Effector CD4-positive, alpha-beta T cell (primary cell): ENCODE measurements around the gene P2RY6.

Experiments used
- DNase-seq: peaks from one replicate; pipeline ENCODE4 v3.0.0-alpha.2; 2020

The P2RY6 gene

DNA sequence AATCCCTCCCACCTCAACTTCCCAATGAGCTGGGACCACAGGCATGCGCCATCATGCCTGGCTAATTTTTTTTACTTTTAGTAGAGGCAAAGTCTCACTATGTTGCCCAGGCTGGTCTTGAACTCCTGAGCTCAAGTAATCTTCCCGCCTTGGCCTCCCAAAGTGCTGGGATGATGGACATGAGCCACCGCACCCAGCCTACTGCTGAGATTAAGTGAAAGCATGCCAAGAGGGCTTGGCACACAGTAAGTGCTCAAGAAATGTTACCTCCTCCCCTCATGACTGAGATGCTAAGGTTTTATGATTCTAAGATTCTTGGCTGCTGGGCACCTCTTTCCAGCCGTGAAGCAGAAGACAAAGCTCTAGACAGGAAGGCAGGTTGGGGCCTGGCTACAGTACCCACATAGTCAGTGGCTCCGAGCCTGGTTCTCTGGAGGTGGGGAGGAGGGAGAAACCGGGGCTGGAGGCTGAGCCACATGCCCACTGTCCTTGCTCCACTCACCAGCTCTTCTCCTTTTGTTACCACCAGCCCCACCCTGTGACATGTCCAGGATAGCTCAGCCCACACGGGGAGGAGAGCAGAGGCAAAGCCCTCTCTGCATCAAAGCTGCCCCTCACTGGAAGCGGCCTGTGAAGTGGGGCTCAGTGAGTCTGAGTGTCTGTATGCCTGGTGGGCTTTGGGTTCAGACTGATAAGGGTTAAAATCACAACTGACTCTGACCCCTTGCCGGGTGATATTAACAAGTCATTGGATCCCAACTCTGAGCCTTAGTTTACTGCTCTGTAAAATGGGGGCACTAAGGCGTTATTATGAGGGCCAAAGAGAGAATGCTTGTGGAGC lies 48.8 kb downstream of the P2RY6 start:
- no peak for DNase-seq

DNA sequence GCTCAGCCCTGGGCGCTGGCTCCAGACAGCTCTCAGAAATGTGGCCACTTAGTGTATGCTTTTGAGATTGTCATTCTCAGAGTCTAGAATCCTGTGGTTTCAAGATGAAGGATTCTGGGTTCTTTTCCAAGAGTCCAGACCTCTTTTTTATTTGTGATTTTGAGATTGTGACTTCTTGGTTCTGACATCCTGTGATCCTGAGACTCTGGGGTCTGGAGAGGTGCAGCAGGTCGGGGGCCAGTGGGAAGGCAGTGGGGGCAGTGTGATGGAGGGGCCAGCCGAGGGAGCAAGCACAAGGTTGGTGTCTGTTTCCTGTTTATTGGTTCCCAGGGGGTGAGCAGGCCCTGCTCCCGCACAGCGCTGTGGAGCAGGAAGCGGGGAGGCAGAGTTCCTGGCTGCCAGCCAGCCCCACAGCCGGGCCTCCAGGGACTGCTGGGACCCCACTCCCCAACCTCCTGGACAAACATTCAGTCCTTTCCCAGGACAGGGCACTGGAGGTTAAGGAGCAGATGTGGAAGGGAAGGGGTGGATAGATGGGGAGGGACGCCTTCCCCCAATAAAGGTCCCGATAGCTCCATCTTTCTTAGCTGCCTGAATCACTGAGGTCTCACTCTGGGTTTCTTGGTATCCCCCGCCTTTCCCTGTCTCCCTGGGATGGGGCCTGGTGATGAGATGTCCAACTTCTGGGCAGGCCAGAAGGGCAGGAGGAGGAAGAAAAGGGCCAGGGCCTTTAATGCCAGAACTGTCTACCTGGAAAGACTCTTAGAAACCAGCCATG lies 49.7 kb downstream of the P2RY6 start:
- DNase-seq = no peak

DNA sequence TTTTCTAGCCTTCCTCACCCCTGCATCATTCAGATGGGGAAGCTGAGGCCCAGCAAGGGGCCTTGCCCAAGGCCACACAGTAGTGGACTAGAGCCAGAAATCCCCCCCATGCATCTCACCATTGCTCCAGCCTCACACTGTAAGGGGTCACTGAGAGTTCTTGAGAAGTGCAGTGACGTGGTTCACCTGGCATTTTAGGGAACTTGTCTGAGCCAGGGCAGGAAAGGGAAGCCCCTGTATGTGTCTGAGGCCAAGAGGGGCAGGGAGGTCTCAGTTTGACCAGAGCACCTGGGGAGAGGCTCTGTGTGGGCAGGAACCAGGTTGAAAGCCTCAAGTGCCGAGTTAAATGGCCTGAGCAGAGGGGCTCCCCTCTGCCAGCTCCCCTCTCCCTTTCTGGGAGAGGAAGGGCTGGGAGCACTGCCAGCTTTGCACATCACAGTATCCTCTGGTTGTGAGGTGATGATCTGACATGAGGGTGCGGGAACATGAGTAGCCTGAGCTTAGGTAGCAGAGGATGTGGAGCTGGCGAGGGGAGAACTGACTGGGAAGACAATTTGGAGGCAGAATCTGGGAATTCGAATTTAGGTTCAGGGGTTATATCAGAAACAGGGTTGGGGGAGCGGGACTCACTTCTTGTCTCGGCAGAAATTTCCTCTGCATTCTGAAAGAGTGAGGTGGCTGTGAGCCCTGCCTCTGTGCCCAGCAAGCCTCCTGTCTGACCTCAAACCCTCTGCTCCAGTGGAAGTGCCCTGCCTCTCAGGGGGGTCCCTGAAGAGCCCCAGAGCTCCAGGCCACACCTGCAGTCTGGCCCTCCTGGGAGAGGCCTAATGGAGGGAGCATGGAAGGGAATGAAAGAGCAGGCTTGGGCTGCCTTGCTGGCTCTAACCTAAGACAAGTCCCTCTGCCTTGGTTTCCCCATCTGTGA lies 50.5 kb downstream of the P2RY6 start:
- no peak for DNase-seq

DNA sequence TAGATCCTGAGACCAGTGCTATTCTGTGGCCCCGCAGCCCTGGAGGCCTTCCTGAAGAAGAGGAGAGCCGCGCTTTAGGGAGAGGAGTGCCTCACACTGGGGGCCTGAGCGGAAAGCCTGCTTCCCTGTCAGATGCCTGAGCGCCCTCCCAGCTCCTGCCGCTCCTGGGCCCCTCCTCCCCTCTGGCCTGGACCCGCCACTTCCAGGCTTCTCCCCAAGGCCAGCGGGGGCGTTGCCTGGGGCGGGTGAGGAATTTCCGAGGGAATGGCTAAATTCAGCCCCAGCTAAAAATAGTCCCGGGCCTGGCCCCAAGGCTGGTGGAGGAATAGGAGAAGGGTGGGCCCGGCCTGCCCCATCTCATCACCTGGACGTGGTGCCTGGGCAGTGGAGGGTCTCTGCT lies 51.3 kb downstream of the P2RY6 start:
- no peak for DNase-seq

DNA sequence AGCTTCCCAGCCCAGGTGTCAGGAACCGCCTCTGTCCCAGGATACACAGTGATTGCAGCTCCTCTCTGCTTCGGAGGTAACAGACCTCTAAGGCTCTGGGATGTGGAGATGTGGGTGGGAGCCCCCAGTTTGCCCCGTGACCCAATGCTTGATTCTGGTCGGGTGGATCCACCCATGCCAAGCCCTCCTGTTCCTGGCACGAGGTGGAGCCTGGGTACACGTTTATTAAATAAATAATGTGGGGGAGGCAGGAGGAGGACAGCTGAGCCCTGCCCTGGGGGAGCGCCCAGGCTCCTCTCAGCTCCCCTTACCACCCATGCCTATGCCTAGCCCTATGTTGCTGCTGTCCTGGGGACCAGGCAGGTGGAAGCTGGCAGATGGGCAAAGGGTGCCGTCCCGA lies 52.0 kb downstream of the P2RY6 start:
- no peak for DNase-seq

DNA sequence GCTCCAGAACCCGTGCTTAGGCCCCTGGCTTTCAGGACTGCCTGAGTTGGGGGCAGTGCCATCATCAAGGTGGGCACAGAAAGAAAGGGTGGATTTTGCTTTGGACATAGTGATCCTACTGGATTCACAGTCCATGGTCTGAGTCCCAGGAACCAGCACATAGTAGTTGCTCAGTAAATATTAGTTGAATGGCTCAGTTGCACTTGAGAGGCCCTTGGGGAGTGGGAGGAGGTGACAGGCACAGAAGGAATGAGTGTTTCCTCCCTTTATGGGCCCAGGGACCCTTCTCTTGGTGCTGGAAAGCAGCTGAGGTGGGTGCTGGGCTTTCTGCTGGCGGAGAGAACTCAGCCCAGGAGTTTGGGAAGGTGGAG lies 52.5 kb downstream of the P2RY6 start:
- DNase-seq = no peak

DNA sequence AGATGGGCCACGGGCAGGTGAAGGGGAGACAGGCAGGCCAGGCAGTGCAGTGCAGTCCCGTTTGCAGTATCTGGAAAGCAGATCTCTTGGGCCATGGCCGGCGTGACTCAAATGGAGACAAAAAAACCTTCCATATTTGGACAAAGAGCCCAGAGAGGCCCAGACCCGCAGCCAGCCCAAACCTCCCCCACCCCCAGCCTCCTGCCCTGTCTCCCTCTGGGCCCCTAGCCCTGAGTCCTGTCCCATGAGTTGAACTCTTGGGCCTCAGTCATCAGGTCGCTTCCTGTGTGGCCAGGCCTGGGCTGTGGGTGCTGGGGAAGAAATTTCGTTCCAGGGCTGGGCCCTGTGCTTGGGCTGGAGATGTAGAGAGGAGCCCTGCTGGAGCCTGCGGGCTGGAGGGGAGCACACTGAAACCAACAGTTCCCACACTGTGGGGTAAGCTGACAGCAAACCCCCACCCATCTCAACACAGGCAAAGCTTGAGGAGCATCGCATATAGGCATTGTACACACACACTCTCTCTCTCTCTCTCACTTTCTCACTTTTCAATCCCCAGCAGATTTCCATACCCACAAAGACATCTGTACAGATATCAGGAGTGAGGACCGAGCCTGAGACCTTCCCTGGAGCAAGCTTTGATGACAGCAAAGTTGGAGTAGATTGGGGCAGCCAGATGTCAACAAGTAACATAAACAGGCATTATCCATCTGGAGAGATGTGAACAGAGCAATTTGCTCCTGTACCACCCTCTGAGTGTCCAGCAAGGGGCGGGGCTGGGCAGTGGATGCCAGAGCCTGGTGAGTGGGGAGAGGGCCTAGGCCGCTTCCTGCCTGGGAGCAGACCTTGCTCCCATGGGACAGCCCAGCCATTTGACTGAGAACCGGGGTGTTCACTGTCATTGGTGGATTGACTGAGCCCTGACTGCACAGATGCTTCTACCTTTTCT lies 53.2 kb downstream of the P2RY6 start:
- DNase-seq = no peak

DNA sequence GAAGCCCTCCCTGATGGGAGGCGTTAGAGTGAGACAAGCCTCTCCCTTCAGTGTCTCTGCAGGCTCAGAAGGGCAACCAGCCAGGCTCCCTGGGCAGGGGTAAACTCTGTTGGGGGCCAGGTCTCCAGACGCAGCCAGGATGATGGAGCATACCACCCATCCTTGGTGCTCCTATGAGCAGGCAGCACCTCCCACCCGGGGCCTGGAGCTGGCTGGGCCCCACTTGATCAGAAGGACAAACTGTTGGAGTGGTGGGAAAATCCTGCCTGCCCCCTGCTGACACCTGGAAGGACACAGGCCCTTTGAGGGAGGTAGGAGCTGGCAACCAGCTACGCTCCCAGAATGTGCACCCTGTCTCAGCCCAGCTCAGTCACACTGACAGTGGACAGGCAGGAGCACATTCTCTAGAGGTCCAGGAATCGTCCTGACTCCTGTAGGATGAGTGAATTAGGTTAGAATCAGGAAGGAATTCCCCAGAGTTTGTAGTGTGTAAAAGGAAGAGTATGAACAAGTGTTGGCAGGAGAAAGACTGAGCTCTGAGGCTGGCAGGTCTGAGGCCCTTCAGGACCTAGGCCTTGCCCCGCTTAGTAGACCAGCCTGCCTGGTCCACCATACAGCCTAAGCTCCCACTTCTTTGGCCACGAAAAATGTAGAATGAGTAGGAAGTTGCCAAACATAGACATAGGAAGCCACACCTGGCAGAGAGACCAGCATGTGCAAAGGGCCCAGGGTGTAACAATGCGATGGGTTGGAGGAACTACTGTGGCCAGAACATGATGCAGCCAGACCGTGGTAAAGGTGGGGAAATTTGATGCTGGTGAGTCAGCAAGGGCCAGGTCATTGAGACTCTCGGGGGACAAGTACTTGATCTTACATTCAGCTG lies 55.0 kb downstream of the P2RY6 start:
- no peak for DNase-seq

DNA sequence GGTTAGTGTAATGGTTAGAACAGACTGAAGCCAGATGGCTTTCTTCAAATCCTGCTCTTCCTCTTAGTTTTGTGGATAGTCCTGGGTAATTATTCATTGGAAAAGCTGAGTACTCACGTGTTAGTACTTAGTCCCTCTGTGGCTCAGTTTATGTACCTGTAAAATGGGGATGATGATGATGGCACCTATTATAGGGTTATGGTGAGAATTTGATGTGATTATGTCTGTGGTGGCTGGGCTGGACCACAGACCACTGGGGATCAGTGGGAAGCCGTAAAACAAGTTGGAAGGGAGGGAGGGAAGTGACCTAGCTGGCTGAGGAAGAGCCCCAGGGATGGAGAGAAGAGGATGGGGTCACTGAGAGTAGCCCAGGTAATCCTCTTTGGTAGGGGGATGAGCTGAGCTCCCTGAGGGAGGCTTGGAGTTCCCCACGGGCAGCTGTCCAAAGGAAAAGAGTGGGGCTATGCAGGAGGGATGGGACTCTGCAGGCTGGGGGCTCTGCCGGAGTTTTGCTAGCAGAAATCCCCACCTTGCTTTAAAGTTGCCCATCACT lies 55.8 kb downstream of the P2RY6 start:
- DNase-seq = no peak

DNA sequence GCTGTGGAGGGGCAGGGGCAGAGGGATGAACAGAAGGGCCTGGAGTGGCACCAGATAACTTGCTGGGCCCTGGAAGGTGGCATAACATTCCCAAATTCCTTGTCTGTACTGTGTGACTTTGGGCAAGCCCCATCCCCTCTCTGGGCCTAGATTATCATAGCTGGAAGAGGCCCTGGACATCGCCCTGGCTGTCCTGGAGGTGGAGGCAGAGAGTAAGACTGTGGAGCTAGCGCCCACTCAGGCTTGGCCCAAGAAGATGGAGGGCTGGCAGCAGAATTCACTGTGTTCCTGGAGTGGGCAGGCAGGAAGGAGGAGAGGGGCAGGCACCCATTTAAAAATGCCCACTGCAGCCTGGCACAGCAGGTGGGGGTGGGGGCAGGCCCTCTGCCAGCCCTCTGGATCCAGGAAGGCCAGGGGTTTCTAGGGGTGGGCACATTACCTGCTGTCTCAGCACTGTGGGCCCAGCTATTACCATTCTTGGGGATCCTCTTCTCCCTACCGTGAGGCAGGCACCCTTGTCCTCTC lies 58.5 kb downstream of the P2RY6 start:
- no peak for DNase-seq

DNA sequence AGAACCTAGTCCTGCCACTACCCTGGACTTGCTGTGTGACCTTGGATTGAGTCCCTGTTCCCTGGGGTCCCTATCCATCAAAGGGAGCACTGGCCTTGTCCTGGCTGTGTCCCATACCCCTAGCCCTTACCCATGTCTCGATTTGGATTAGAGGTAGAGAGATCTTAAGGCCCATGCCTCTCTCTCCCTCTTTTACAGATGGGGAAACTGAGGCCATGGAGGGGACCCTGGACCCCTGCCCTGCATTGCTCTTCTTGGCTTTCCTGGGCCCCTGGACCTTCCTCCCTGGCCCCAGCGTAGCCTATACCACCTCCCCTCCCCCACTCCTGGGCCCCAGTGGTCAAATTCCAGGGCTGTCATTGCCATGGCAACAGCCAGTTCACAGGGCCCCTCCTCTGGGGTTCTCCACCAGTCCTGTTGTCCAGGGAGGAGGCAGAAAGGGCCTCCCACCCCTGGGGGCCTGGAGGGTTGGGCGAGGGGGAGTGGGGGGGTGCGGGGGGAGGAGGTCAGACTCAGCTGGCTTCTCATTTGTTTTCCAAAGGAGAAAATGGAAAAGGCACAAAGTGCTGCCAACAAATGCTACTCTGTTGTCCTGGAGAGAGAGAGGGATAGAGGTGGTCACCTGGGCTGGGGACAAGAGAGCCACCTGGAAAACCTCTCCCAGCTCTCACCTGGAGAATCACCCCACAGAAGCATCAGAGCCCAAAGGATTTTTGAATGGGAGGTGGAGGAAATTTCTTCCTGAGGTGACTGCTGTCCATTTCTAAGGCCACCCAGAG lies 59.2 kb downstream of the P2RY6 start:
- no peak for DNase-seq

DNA sequence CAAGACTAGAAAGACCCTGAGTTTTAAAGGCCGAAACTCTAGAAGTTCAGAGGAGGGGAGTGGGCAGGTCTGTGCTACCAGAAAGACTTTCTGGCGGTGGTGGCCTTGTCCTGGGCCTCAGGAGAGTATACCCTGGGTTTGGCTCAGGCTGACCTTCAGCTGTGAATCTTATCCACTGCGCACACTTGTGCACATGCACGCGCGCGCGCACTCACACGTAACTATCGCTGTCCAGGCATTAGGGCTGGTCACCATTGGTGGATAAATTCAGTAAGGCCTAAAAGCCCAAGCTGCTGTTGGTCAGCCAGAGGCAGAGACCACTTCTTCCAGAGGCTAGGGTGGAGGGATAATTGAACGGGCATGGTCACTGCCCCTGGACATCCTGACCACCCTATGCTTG lies 61.0 kb downstream of the P2RY6 start:
- DNase-seq = no peak

DNA sequence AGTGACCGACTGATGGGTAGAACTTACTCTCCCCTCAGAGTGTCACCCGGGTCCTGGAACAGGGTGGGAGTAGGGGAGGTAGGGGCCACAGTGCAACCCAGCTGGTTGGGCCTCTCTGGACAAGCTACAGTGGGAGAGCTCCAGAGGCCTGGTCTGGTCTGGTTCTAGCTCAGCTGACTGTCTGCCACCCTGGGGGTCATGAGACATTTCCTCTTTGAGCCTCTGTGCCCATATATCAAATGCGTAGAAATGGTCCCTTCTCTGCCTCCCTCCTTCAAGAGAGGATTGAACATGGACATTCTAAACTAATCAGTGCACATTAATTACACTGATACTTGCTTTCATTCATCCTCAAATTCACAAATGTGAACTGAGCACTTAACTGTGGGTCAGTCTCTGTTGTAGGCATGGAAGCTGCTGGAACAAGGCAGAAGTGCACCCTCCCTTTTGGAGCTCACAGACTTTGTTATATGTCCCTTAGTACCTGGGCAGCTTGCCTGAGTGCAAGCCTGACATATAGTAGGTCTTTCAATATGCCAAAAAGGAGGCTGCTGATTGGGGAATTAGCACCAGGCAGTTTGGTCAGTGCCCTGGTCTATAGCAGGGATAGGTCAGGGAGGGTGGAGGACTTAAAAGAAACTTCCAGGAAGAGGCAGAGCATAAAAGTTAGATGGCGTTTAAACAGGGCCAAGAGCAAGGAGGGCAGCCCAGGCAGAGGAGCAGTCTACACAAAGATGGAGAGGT lies 61.7 kb downstream of the P2RY6 start:
- no peak for DNase-seq

DNA sequence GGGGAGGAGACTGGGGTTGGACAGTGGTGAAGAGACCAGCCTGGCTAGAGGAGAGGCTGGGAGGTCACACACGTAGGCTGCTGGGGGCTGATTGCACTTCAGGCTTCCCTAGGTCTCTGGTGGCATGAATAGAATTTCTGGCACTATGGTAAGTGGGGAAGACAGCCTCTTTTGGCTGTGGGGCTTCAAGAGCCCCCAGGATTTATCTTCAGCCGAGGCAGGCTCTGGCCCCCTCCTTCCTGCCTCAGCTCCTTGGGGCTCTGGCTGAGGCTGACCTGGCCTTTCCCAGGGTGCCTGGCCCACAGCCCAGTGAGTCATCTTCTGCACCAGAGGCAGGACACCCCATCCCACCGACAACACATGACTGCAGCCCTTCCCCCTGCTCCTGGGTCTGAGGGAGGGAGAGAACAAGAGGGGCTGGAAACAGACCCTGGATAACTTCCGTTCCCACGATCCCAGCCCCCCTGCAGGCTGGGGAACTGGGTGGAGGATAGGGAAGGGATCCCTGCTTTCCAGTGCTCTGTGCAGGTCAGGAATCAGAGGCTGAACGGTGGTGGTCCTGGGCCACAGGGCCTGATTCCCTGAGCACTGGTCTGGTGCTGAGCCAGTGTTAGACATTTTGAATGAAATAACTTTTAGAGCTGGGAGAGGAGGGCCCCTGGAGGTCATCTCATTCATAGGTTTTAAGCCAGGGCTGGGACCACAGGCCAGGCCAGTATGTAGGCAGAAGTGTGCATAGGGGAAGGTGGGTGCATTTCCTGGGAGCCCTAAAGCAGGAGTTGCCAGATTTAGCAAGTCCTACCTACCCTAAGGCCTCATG lies 62.5 kb downstream of the P2RY6 start:
- no peak for DNase-seq

DNA sequence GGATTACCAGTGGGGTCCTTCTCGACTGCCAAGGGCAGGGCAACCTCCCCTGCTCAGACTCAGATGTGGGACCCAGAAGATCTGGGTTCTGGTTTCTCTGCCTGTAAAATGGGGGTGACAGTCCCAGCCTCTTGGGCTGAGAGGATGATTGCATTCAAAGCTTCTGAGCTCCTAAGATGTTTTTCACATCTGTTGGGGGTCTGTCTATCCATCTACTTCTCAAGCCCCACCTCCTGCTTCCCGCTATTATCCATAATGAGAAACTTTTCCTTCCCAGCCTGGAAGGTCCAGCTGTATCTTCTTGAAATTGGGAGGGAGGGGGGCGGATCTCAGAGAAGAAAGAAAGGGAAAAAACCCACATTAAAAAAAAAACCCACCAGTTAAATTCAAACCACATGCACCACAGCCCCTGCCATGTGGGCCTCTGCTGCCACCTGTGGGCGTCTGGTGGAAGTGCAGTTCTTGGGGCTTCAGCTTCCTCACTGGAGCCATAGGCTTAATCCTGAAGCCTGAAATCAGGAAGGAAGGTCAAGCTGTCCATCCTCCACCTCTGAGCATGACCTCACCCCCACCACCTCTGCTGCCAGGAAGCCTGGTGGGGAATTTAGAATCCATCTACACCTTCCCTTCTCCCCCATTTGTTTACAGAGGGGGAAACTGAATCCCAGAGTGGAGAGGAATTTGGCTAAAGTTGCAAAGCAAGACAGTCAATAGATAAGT lies 63.2 kb downstream of the P2RY6 start:
- DNase-seq = peak; percentile 72

DNA sequence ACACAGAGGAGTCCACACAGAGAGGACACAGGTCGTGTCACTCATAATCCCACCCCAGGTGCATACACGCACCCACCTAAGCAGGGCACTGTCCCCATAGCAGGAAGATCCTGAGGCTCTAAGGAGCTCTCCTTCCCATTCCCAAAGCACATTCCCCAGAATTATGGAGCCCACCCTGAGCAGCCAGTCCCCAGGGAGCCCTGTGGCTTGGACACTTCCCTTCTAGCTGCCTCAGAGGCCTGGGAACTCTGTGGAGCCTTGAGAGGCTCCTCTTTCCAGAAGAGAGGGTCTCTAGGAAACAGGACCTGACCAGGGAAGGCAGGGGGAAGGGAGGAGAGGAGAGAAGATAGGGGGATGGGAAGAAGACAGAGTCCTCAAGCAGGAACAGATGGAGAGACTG lies 65.7 kb downstream of the P2RY6 start:
- no peak for DNase-seq

DNA sequence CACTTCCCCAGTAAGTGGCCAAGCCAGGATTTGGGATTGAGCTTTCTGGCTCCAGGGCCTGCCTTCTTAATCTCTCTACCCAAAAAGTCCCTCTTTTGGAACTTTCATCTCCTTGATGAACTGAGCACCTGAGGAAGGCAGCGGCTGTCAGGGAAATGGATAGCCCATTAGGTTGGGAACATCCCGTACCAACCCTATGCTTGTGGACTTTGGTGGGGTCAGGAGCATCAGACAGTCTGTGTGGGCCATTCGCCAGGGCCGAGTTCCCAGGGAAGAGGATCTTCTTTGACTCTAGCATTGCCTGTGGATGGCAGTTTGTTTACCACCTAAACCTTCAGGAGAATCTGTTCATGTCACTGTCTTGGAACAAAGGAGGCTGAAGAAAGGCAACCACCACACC lies 66.1 kb downstream of the P2RY6 start:
- DNase-seq = no peak
